ENCODE measurements around the gene GCKR. TPM values are rescaled to one million over a fixed set of nuclear protein-coding genes. Genes with fewer than 3 reads are reported as not detected.

The GCKR gene
- 0.49 TPM for total RNA-seq

- DNase-seq: no peak
Measured at GRCh38 chr2:27496357-27497287, at the start of gene GCKR. Gene GCKR, plus strand, starts transcription at chr2:27496839. Its CDS starts 66 bp downstream, at chr2:27496905.

GRCh38 chr2:27448381-27448780 is 48.3 kb upstream of the GCKR start:
- DNase-seq: no peak

GRCh38 chr2:27451095-27451494 is 45.5 kb upstream of the GCKR start:
- no peak for DNase-seq

- DNase-seq: no peak
Measured at GRCh38 chr2:27453968-27454367, 42.7 kb upstream of the GCKR start.

GRCh38 chr2:27461118-27461517 is 35.5 kb upstream of the GCKR start:
- DNase-seq: no peak

GRCh38 chr2:27464443-27464842 is 32.2 kb upstream of the GCKR start:
- no peak for DNase-seq

GRCh38 chr2:27471961-27472360 is 24.7 kb upstream of the GCKR start:
- DNase-seq: no peak

- no peak for DNase-seq
Measured at GRCh38 chr2:27485496-27485895, 11.1 kb upstream of the GCKR start.

GRCh38 chr2:27489118-27489497 is 7.5 kb upstream of the GCKR start:
- DNase-seq: peak; percentile 44

GRCh38 chr2:27489498-27490397 is 6.9 kb upstream of the GCKR start, which contains the start of gene IFT172:
Gene IFT172, minus strand, starts transcription at chr2:27489743. Its CDS starts 90 bp downstream, at chr2:27489653.
- DNase-seq: peak; percentile 98

- no peak for DNase-seq
Measured at GRCh38 chr2:27492557-27492956, 4.1 kb upstream of the GCKR start.

GRCh38 chr2:27493948-27494283 is 2.7 kb upstream of the GCKR start:
- no peak for DNase-seq

- no peak for DNase-seq
Measured at GRCh38 chr2:27494284-27494943, 2.2 kb upstream of the GCKR start.

GRCh38 chr2:27494944-27495554 is 1.6 kb upstream of the GCKR start, which contains the start of gene FNDC4:
Gene FNDC4, minus strand, starts transcription at chr2:27495200. Its CDS starts 521 bp downstream, at chr2:27494679.
- DNase-seq: no peak

GRCh38 chr2:27495840-27496356 is 741 bp upstream of the GCKR start:
- DNase-seq: no peak

- no peak for DNase-seq
Measured at GRCh38 chr2:27497288-27497627, 619 bp downstream of the GCKR start.

- DNase-seq: no peak
Measured at GRCh38 chr2:27498975-27499374, 2.3 kb downstream of the GCKR start.

- DNase-seq: no peak
Measured at GRCh38 chr2:27501042-27501441, 4.4 kb downstream of the GCKR start.

GRCh38 chr2:27502142-27502541 is 5.5 kb downstream of the GCKR start:
- DNase-seq: no peak

GRCh38 chr2:27506587-27506986 is 9.9 kb downstream of the GCKR start:
- DNase-seq: no peak

GRCh38 chr2:27507293-27507692 is 10.7 kb downstream of the GCKR start:
- no peak for DNase-seq

- DNase-seq: no peak
Measured at GRCh38 chr2:27509326-27509725, 12.7 kb downstream of the GCKR start.

Data from skin of body (tissue), 2 donors.